GM18517 (cell line): ENCODE results near the gene ZNF516.
"Not testable (repeated sequence)": the region's sequence is repeated elsewhere in the genome, so short reads cannot be mapped to it uniquely, and the experiment has no call there.

ENCODE experiments used
- ATAC-seq: cut with Tn5 transposase; IDR thresholded peaks from one replicate; pipeline ENCODE4 v1.9.1; 2021; ENCODE audit warnings: mild to moderate bottlenecking, moderate library complexity; ENCODE audit not compliant: unreplicated experiment

Gene ZNF516, protein sequence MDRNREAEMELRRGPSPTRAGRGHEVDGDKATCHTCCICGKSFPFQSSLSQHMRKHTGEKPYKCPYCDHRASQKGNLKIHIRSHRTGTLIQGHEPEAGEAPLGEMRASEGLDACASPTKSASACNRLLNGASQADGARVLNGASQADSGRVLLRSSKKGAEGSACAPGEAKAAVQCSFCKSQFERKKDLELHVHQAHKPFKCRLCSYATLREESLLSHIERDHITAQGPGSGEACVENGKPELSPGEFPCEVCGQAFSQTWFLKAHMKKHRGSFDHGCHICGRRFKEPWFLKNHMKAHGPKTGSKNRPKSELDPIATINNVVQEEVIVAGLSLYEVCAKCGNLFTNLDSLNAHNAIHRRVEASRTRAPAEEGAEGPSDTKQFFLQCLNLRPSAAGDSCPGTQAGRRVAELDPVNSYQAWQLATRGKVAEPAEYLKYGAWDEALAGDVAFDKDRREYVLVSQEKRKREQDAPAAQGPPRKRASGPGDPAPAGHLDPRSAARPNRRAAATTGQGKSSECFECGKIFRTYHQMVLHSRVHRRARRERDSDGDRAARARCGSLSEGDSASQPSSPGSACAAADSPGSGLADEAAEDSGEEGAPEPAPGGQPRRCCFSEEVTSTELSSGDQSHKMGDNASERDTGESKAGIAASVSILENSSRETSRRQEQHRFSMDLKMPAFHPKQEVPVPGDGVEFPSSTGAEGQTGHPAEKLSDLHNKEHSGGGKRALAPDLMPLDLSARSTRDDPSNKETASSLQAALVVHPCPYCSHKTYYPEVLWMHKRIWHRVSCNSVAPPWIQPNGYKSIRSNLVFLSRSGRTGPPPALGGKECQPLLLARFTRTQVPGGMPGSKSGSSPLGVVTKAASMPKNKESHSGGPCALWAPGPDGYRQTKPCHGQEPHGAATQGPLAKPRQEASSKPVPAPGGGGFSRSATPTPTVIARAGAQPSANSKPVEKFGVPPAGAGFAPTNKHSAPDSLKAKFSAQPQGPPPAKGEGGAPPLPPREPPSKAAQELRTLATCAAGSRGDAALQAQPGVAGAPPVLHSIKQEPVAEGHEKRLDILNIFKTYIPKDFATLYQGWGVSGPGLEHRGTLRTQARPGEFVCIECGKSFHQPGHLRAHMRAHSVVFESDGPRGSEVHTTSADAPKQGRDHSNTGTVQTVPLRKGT

DNA sequence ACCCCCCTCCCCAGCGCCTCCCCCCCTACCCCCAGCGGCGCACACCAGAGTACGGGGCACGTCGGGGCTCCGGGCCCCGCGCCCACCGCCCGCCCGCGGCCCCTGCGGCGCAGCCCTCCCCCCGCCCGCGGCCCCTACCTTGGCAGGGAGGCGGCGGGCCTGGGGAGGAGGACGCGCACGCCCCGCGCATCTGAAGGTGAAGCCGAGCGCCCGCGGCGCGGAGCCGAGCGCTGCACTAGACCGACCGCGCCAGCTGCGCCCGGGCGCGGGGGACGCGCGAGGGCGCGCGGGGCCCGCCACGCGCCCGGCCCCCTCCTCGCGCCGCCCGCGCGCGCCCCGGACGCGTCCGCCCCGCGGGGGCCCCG is at the start of gene ZNF516:
Gene ZNF516 (minus strand): TSS at position 237 of the 365 bp plus-strand sequence. CDS start 52,188 bp downstream, outside the sequence.
- no peak for ATAC-seq

DNA sequence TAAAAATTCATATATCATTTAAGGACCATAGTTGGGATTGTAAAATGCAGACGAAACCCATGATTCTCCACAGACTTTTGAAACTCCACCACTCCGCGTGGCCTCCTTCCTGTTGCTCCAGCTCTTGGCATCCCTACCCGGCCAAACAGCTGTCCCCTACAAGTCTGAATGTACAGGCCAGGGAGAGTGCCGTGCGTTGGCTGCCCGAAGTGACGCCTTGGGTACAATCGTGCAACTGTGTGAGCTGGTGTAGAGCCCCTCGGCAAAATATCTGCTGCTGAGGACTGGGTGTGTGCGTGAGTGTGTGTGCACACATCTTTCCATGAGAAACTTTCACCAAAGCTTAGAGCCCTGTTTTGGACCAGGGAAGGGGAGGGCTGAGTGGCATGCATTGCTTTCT is 43.8 kb upstream of the ZNF516 start:
- ATAC-seq = no peak

DNA sequence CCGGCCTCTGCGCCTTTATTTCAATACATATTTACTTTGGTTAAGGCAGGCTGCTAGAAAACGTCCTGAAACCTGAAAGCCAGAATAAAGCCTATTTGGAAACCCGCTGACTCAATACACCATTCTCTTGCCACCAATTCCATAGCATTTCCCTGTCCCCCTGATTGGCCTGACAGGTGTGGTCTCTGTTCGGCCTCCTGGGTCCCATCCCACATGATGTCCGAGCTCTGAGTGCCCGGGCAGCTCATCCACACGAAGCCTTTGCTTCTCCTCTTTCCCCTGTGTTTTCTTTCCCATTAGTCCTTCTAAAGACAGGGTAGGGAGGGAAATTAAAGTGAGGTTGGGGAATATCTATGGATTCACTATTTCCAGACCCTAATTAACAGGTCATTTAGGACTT is 42.6 kb upstream of the ZNF516 start:
- no peak for ATAC-seq

DNA sequence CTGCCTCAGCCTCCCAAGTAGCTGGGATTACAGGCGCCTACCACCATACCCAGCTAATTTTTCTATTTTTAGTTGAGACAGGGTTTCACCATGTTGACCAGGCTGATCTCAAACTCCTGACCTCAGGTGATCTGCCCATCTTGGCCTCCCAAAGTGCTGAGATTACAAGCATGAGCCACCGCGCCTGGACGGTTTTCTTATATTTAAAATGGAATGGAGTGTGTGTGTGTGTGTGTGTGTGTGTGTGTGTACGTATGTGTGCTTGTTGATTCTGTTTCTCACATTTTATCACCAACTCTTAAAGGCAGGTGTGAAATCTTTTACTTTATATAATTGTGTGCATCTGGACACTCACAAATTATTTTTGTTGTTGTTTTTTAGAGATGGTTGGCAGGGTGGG is 41.6 kb upstream of the ZNF516 start:
- ATAC-seq = not testable (repeated sequence)

DNA sequence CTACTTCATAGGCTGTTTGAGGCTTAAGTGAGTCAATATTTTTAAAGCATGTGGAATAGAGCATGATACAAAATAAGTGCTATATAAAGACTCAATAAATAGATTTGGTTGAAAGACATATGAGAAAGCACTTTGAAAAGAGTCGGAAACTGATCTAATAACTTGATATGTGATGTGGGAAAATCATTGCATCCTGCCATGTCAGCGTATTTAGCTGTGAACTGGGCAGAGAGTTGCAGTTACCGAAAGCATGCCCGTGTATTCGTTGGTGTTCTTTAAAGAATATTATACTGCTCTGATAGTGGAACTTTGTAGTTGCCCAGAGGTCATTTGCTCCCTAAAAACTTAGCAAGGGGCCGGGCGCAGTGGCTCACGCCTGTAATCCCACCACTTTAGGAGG is 37.8 kb upstream of the ZNF516 start:
- no peak for ATAC-seq

DNA sequence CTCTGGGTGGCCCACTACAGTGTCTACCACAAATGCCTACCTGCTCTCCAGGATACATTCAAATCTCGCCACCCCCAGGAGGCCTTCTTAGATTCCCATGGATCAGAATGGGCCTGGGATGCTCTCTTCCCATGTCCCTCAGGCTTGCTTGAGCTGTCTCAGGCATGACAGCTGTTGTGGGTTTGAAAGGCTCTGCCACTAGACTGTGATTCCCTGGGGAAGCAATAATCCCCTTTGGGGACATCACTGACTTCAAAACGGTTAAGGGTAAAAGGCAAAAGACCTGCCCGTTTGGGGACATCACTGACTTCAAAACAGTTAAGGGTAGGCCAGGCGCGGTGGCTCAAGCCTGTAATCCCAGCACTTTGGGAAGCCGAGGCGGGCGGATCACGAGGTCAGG is 35.8 kb upstream of the ZNF516 start:
- ATAC-seq = no peak

DNA sequence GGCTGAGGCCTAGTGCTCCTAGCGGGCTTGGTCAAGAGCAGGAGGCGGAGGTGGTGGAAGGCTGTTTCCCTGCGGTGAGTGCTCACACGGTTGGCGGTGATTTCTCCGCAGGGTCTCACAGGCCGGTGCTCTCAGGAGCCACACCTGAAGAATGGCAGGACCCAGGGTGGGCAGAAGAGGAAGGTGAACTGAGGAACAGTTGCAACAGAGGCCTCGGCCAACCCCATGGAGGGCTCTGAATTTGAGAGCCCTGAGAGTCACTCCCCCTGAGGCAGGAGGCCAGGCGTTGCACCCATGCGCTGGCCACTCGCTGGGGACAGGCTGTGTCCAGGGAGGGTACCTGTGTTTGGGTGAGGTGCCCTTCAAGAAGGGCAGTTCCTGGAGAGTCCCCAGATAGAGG is 35.3 kb upstream of the ZNF516 start:
- no peak for ATAC-seq

DNA sequence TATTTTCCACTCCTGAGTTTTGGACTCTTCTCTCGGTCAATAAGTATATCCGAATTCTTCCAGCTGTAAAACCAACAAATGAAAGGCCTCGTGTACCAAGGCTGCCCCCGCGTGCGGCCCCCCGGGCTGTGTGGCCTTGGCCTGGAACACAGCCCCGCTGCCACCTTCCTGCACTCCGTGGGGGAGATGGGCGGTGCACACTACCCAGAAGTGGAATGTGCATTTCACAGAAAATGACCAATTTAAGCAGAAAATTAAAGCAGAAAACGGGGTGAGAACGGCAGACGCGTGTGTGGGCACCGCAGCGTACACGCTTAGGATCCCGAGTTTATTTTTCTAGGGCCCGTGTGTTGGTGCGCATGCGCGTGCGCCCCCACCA is 34.4 kb upstream of the ZNF516 start:
- ATAC-seq = no peak

DNA sequence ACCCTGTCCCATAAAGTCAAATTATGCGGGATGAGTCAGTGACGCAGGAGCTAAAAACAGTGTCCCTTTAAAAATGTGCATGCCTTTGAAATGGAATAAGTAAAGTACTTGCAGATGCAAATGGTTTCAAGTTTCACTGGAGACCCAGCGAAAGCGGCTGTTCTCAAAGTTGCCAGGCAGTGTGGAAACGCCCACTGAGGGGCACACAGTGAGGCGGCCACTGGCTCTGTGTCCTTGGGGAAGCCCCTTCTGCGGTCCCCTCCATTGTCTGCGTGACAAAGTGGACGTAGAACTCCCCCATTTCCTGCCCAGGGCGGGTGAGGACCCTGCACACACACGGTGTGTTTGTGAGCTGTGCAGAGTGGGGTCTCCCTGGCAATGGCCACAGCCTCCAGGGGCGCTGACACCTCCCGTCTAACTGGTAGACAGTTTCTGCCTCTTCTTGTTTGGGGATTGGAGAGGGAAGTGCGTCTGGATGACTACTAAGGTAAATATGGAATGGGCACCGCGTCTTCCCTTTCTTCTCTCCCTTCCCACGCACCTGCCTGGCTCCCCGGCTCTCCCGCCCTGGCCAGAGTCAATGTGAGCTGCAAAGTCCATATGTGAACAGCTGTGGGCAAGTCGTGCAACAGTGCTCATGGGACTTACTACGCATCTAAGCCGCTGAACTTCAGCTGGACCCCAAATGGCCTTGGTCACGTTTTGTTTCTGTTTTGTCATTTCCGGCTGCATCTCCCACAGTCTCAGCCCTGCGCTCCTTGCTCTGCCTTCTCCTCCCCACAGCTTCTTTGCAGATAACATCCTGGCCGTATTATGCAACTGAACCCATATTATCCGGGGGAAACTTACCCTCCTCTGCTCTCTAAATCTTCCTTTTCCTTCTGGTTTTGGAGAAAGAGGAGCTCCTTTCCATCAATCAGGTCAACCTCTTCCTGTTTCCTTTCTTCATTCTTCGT is 33.7 kb upstream of the ZNF516 start:
- no peak for ATAC-seq

DNA sequence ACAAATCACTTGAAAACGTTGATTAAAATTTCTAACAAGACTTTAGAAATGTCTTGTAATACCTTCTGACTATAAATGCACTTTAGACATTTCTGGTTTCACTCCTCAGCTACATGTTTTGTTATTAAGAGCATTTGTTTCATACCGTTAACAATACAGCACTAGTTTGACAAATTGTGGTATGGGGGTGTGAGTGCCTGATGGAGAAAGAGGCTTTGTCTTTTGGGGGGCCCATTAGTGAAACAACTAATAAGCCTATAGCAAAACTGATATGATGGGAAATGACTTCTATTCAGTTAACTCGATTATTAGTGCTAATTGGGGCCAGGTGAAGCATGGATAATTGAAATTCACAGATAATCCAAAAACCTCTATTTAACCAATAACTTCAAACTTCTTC is 30.9 kb upstream of the ZNF516 start:
- ATAC-seq = no peak

DNA sequence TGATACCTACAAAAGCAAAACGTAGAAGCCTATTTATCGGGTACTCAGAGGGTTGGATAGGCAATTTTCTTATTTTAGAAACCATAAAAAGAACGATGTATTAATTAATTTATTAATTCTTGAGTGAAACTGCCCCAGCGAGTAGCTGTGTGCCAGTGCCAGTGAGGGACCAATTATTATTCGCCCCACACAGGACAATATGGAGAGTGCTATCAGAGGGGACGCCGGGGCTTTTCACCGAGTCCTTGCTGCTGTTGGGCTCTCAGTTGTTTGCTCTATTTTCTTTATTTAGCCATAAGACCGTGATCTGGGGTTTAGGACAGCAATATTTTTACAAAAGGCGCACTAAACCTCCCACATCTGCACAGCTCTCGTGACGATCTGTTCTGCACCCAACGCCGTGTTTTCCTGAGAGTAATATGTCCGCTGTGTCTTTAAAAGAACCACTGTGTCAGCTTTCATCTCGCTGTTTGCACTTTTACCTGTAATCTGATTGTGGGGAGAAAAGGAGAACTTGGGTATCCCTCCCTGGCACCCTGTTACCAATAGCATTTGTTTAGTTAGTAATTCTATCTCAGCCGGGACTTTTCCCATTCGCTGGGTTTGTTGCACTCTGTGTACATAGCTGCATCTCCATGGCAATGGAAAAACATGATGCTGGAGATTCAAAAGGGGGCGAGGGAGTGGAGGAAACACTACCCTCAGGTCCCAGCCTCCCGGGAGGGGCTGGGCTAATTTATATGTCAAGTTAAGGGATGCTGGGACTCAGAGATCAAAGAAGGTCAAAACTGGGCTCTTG is 30.1 kb upstream of the ZNF516 start:
- no peak for ATAC-seq

DNA sequence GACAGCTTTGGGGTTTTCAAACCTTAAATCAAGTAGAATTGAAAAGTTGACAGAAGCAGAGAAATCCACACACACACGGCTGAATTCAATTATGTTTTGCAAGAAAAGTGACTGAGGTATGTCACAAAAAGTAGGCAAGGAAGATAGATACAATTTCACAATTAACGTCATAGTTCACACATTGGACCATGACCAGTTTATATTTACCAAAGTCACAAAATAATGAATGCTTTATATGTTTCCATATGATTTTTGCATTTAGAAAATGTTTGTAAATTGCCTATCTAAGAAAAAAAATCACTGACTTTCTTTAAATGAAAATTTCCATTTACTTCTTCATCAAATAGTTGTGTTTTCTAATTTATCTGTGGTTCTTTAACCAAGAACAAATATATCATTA is 29.4 kb upstream of the ZNF516 start:
- ATAC-seq = no peak

DNA sequence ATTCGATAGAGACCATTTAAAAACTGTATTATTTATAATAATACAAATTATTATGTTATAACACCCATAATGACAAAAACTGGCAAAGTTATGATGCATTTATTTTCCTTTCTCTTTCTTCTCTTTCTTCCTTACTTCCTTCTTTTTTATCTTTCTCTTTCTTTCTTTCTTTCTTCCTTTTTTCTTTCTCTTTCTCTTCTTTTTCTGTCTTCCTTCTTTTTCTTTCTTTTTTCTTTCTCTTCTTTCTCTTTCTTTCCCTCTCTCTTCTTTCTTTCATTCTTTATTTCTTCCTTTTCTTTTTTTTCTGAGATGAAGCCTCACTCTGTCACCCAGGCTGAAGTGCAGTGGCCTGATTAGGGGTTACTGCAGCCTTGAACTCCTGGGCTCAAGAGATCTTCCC is 27.5 kb upstream of the ZNF516 start:
- ATAC-seq = no peak

DNA sequence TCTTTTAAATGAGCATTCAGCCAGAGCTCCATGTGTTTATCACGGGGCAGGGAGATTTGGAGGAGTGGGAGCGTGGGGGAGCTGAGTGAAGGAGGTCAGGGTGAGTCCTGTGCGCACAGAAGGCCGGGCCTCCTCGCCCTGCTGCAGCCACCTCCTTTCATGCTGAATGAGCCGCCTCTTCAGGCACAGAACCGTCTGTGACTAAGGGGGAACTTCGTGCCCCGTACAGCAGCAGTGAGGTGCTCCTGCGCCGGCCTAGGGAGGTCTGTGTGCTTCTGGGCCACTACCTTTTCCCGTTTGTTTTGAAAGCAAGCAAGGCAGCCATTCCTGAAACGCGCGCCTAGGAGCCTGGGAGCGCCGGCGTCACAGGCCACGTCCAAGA is 27.1 kb upstream of the ZNF516 start:
- ATAC-seq = no peak

DNA sequence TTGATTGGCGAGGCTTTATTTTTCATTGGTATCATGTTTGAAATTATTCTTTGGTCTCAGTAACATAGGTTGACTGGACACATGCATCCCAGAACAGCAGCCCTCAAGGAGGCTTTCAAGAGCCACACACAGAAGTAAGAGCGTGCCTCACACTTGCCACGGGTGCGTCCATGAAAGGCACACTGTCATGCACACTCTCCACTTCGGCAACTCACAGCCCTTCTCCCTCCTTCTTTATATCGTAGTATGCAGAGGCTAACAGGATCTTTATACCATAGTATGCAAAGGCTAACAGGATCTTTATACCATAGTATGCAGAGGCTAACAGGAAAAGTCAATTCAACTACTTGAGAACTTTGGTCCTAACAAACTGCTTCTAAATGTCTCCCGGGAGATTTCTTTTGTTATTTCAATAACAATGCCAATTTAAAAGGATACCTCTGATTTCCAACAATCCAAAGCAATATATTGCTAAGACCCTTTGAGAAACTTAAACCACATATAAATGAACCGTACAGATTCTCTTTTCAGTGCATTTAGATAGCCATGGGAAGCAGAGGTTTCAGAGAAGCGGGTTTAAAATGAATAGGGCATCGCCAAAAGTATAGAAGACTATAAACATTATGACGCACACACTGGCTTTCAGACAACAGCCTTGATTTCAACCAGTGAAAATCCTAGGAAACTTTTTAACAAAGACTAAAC is 26.5 kb upstream of the ZNF516 start:
- no peak for ATAC-seq

DNA sequence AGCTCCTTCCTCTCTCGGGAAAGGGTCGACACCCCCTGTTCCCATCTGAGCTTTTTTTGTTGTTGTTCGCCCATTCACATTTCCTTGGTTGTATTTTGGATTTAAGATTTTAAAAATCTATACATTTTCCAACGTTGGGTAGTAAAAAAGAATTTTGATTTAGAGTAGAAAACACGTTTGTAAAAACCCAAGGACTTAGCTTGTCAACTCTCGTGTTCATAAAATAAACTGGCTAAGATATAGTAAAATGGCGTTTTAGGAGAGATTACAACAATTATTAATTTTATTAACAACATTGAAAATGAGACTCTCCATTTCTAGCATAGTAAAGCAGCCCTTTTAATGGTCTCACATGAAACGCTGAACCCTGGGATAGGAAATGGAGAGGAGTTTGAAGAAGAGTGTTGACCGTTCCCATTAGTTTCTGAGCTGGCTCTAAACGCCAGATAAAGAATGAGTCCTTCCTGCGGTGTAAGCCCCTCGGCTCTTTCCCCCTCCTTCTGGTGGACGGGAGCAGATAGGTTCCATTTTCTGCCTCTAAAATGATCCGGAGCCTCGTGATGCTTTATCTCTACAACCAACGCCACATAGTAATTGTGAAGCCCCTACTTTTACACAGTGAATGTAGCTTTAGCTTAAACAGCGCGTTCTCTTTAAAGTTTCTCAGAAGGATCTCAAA is 24.0 kb upstream of the ZNF516 start:
- no peak for ATAC-seq

DNA sequence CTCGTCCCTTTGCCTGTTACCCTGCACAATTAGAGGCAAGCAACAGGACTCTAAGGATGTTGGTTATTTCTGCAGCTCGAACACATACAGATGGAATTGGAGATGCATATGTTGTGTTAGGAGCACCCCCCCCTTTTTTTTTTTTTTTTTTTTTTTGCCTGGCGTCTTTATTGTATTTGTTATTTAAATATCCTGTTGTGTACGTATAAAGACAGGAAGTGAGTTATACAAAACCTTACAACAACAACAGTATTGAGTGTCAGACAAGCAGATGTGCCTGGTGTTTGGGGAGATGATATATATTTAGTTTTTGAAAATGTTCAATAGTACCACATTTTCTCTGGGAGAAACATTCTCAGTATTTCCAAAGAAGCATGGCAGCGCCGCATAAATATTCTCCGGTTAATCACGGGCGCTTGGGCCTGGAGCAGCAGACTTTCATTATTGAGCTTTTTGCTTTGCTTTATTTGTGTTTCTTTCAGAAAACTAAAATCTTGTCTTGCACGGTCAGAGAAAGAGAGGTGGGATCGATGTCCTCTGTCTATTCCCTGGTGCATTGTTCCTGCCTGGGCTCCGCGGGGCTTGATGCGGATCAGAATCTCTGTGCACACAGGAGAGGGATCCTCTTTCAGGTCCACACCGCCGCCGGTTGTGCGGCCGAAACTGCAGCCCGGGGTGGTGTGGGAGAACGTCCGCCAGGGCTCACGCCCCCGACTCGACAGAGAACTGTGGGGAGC is 23.2 kb upstream of the ZNF516 start:
- ATAC-seq = no peak

DNA sequence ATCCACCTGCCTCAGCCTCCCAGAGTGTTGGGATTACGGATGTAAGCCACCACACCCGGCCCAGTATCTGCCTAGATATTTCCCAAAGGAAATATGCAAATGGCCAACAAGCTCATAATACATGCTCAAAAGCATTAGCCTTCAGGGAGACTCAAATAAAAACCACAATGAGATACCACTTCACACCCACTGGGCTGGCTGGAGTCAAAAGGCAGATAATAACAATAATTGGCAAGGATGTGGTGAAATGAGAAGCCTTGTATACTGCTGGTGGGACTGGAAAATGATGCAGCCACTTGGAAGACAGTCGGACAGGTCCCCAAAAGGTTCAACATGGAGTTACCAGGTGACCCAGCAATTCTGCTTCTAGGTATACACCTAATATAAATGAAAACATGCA is 20.5 kb upstream of the ZNF516 start:
- no peak for ATAC-seq
